NB4 (cell line): ENCODE measurements around the gene ZMYM2.

Source experiments
- MYC ChIP-seq: IDR thresholded peaks from 2 replicates; pipeline ENCODE4 v1.6.1; 2011; ENCODE audit warnings: low read depth, low read length
- POLR2A ChIP-seq: IDR thresholded peaks from 2 replicates; pipeline ENCODE4 v1.6.1; 2011; ENCODE audit warnings: mild to moderate bottlenecking; ENCODE audit not compliant: insufficient read length; ENCODE audit errors: extremely low read depth
- TF ChIP-seq, protein P1 (sequence below): IDR thresholded peaks from one replicate; pipeline ENCODE4 v1.5.1; 2012; ENCODE audit warnings: low read depth, low read length
- TF ChIP-seq, protein P2 (sequence below): IDR thresholded peaks from 2 replicates; pipeline ENCODE4 v1.6.1; 2011; ENCODE audit warnings: low read depth, low read length

DNA sequence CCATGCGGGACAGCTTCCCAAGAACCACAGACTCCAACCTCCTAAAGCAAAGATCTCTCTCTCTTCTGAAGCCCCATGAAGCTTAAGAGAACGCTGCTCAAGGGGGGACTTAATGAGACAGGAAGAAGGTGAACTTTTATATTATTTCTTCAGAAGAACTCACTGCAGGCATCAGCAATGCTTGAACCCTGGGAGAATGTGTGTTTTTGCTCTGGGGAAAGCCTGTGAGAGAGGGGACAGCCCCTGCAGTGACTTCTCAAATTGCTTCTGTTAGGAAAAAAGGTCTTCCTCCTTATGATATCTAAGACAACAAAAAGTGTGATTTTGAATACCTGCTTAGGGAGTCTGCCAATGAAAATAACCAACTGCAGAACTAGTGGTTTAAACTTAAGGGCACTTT is 179.3 kb downstream of the ZMYM2 start:
- TF ChIP-seq, protein P1, sequence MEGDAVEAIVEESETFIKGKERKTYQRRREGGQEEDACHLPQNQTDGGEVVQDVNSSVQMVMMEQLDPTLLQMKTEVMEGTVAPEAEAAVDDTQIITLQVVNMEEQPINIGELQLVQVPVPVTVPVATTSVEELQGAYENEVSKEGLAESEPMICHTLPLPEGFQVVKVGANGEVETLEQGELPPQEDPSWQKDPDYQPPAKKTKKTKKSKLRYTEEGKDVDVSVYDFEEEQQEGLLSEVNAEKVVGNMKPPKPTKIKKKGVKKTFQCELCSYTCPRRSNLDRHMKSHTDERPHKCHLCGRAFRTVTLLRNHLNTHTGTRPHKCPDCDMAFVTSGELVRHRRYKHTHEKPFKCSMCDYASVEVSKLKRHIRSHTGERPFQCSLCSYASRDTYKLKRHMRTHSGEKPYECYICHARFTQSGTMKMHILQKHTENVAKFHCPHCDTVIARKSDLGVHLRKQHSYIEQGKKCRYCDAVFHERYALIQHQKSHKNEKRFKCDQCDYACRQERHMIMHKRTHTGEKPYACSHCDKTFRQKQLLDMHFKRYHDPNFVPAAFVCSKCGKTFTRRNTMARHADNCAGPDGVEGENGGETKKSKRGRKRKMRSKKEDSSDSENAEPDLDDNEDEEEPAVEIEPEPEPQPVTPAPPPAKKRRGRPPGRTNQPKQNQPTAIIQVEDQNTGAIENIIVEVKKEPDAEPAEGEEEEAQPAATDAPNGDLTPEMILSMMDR = no peak
- no peak for TF ChIP-seq POLR2A
- TF ChIP-seq, protein P2, sequence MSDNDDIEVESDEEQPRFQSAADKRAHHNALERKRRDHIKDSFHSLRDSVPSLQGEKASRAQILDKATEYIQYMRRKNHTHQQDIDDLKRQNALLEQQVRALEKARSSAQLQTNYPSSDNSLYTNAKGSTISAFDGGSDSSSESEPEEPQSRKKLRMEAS = no peak
- no peak for TF ChIP-seq MYC
